SK-N-SH (cell line): ENCODE results near the gene CTDSPL2. TPM values are rescaled to one million over a fixed set of nuclear protein-coding genes. Genes with fewer than 3 reads are reported as not detected.

Experiments
- CTCF ChIA-PET: fragments of 300-600, 350-600 bp; formaldehyde crosslinking; extraction: SDS; loops from one replicate; lab custom pipeline; 2021; lab: Yijun Ruan, JAX
- POLR2A ChIA-PET: fragments of 350-600 bp; sonication (Branson Sonifier 250); formaldehyde crosslinking; extraction: SDS; loops from one replicate; lab custom pipeline; 2020; ENCODE audit warnings: antibody characterized with exemption, inconsistent platforms; lab: Yijun Ruan, JAX
- DNase-seq: peaks from one replicate; pipeline ENCODE4 v3.0.0; 2012
- H2AFZ ChIP-seq: fragments of 200-600 bp; sonication (generic); 2 replicates; pipeline ENCODE4 v1.8.1; 2016; ENCODE audit warnings: antibody characterized with exemption, mild to moderate bottlenecking, low read depth
- H3F3A ChIP-seq: fragments of 200-600 bp; sonication (generic); replicated peaks from 2 replicates; pipeline ENCODE3; 2016; ENCODE audit warnings: antibody characterized with exemption, mild to moderate bottlenecking; ENCODE audit not compliant: insufficient read depth
- H3K27ac ChIP-seq, 2 experiments: fragments of 200-500 bp in 1 of 2; fragments of 200-600 bp in 1 of 2; sonication (Bioruptor generic) in 1 of 2; sonication (generic), shearing (Covaris generic) in 1 of 2; 2 replicates each; pipeline versions ENCODE4 v1.5.1 to v1.6.1; 2014 to 2016; ENCODE audit warnings: low read depth in 2 of 2, inconsistent platforms in 1 of 2, low read length in 1 of 2, mild to moderate bottlenecking in 1 of 2, mixed read lengths in 1 of 2
- H3K27me3 ChIP-seq: fragments of 200-600 bp; sonication (generic), shearing (Covaris generic); 2 replicates; pipeline ENCODE4 v1.6.1; 2016; ENCODE audit warnings: mixed run types; ENCODE audit not compliant: insufficient read depth
- H3K36me3 ChIP-seq, 2 experiments: fragments of 200-500 bp in 1 of 2; fragments of 200-600 bp in 1 of 2; sonication (Bioruptor generic) in 1 of 2; sonication (generic) in 1 of 2; replicated peaks in 1 of 2; 2 replicates each; pipeline versions ENCODE3 to v1.5.1; 2014 to 2016; ENCODE audit warnings: low read length in 1 of 2, mild to moderate bottlenecking in 1 of 2; ENCODE audit not compliant: insufficient read depth in 2 of 2, control insufficient read depth in 1 of 2
- H3K4me1 ChIP-seq, 2 experiments: fragments of 200-500 bp in 1 of 2; fragments of 200-600 bp in 1 of 2; sonication (Bioruptor generic) in 1 of 2; sonication (generic), shearing (Covaris generic) in 1 of 2; 2 replicates each; pipeline versions ENCODE4 v1.5.1 to v1.6.1; 2014 to 2016; ENCODE audit warnings: low read depth in 1 of 2, low read length in 1 of 2, mixed run types in 1 of 2; ENCODE audit not compliant: insufficient read depth in 2 of 2, control insufficient read depth in 1 of 2
- H3K4me2 ChIP-seq: fragments of 200-600 bp; sonication (generic), shearing (Covaris generic); 2 replicates; pipeline ENCODE4 v1.6.1; 2017; ENCODE audit warnings: mixed run types
- H3K4me3 ChIP-seq, 2 experiments: fragments of 200-500 bp in 1 of 2; fragments of 200-600 bp in 1 of 2; sonication (Bioruptor generic) in 1 of 2; sonication (generic), shearing (Covaris generic) in 1 of 2; 2 replicates each; pipeline versions ENCODE4 v1.5.1 to v1.8.1; 2014 to 2016; ENCODE audit warnings: low read depth in 2 of 2, inconsistent platforms in 1 of 2, low read length in 1 of 2, mild to moderate bottlenecking in 1 of 2, mixed read lengths in 1 of 2, moderate library complexity in 1 of 2
- H3K79me2 ChIP-seq: fragments of 200-600 bp; sonication (generic); 2 replicates; pipeline ENCODE4 v1.8.1; 2017; ENCODE audit warnings: mild to moderate bottlenecking; ENCODE audit not compliant: insufficient read depth
- H3K9ac ChIP-seq: fragments of 200-600 bp; sonication (generic); 2 replicates; pipeline ENCODE4 v1.6.1; 2017; ENCODE audit warnings: mixed run types
- H3K9me2 ChIP-seq: fragments of 200-600 bp; sonication (generic); 2 replicates; pipeline ENCODE4 v1.6.1; 2017; ENCODE audit warnings: mixed run types
- H3K9me3 ChIP-seq: fragments of 200-600 bp; sonication (generic); 2 replicates; pipeline ENCODE4 v1.6.1; 2017; ENCODE audit warnings: mixed run types, mild to moderate bottlenecking, moderate library complexity
- H4K20me1 ChIP-seq: fragments of 200-600 bp; sonication (generic); 2 replicates; pipeline ENCODE4 v1.6.1; 2017; ENCODE audit warnings: mild to moderate bottlenecking, mixed run types; ENCODE audit not compliant: insufficient read depth
- EP300 ChIP-seq, 2 experiments: IDR thresholded peaks; 2 replicates each; pipeline versions ENCODE4 v1.4.0 to v1.6.1; 2012; ENCODE audit warnings: borderline replicate concordance in 1 of 2, low read depth in 1 of 2, low read length in 1 of 2
- FOSL2 ChIP-seq: IDR thresholded peaks from 2 replicates; pipeline ENCODE4 v1.4.0; 2012; ENCODE audit warnings: low read depth, mild to moderate bottlenecking, moderate library complexity, borderline replicate concordance
- FOXM1 ChIP-seq: IDR thresholded peaks from 2 replicates; pipeline ENCODE4 v1.4.0; 2012; ENCODE audit warnings: low read depth, mild to moderate bottlenecking
- IRF3 ChIP-seq: fragments of 150-350 bp; IDR thresholded peaks from 2 replicates; pipeline ENCODE4 v1.6.1; 2016; ENCODE audit warnings: mild to moderate bottlenecking, low read depth, low read length
- JUND ChIP-seq: IDR thresholded peaks from 2 replicates; pipeline ENCODE4 v1.4.0; 2012
- MEF2A ChIP-seq: IDR thresholded peaks from 2 replicates; pipeline ENCODE4 v1.4.0; 2012; ENCODE audit warnings: low read depth, borderline replicate concordance
- NRF1 ChIP-seq: IDR thresholded peaks from 2 replicates; pipeline ENCODE4 v1.6.1; 2012; ENCODE audit warnings: low read depth, mild to moderate bottlenecking, low read length
- PBX3 ChIP-seq: IDR thresholded peaks from 2 replicates; pipeline ENCODE4; 2012
- REST ChIP-seq: IDR thresholded peaks from 2 replicates; pipeline ENCODE4 v1.6.1; 2012; ENCODE audit warnings: mild to moderate bottlenecking, low read depth, low read length, moderate library complexity
- TCF12 ChIP-seq: IDR thresholded peaks from 2 replicates; pipeline ENCODE4 v1.4.0; 2012
- USF1 ChIP-seq: IDR thresholded peaks from 2 replicates; pipeline ENCODE4 v1.4.0; 2012; ENCODE audit warnings: low read depth, borderline replicate concordance
- USF2 ChIP-seq: fragments of 150-350 bp; IDR thresholded peaks from 2 replicates; pipeline ENCODE4 v1.6.1; 2017; ENCODE audit warnings: antibody characterized with exemption, low read length, low read depth, borderline replicate concordance
- YY1 ChIP-seq: IDR thresholded peaks from 2 replicates; pipeline ENCODE4 v1.4.0; 2012; ENCODE audit warnings: low read depth, mild to moderate bottlenecking
- WGBS: methylation state at CpG from one replicate; pipeline ENCODE4 v1.1.6; 2017; ENCODE audit warnings: low lambda C conversion rate; 5-methylcytosine and 5-hydroxymethylcytosine counted together
- polyA plus RNA-seq, 3 experiments: library from polyadenylated mRNA; depleted of rRNA; stranded (reverse); fragments of >200 nt; gene quantifications; 2 replicates each; pipeline ENCODE4 v1.2.3, GENCODE V29; 2012

CTDSPL2 gene
- polyA plus RNA-seq, 1 of the 3 experiments (the other 2 are of a cell fraction), result 9.0 TPM

GRCh38 chr15:44458429-44458828, 31.0 kb downstream of the CTDSPL2 start:
- H3K9me2 ChIP-seq, result no peaks in the 10 kb centered on the region
- H4K20me1 ChIP-seq, result peaks cover 26% of the 10 kb centered on the region; the same call in 1 of the 2 replicates
- WGBS, result 94% methylated on average over 4 of the region's 4 CpGs
- no peak overlapping the region for H3K27ac ChIP-seq
- H2AFZ ChIP-seq, result no peak overlapping the region
- POLR2A ChIA-PET, result no interaction called here
- CTCF ChIA-PET, result no interaction called here
- H3K4me2 ChIP-seq, result no peak overlapping the region
- H3K4me3 ChIP-seq, result no peak overlapping the region
- no peak for DNase-seq
- H3K36me3 ChIP-seq, result peaks cover 11 to 29% of the 10 kb centered on the region in 2 experiments
- no peaks in the 10 kb centered on the region for H3K9me3 ChIP-seq
- H3K9ac ChIP-seq, result no peak overlapping the region
- H3K79me2 ChIP-seq, result peaks cover 97% of the 10 kb centered on the region
- H3F3A ChIP-seq, result peaks cover 4% of the 10 kb centered on the region
- no peaks in the 10 kb centered on the region for H3K4me1 ChIP-seq
- TF ChIP-seq MEF2A (no peak), FOXM1 (no peak), TCF12 (no peak), IRF3 (no peak), REST (no peak), FOSL2 (no peak), USF1 (no peak), EP300 (IDR thresholded peaks at IDR 0.05; ENCODE audit: borderline replicate concordance in 1 of 2, low read depth in 1 of 2, low read length in 1 of 2) (no peak), YY1 (no peak)
- H3K27me3 ChIP-seq, result no peaks in the 10 kb centered on the region

- Histone ChIP-seq H3K9ac (peak overlapping the region; percentile 13; the same call in 1 of the 2 replicates), H3K36me3 (peaks cover 3 to 29% of the 10 kb centered on the region in 2 experiments), H3K9me2 (no peaks in the 10 kb centered on the region), H3F3A (peaks cover 11% of the 10 kb centered on the region), H3K4me3 (no peak overlapping the region), H4K20me1 (no peaks in the 10 kb centered on the region; the same call in 1 of the 2 replicates), H3K27ac (peak overlapping the region; percentile 9 to 58; a peak in 3 of 4 replicates), H3K9me3 (no peaks in the 10 kb centered on the region), H3K27me3 (no peaks in the 10 kb centered on the region), H3K4me1 (no peaks in the 10 kb centered on the region), H2AFZ (no peak overlapping the region), H3K79me2 (peaks cover 98% of the 10 kb centered on the region), H3K4me2 (no peak overlapping the region; the same call in 1 of the 2 replicates)
- ChIA-PET POLR2A (no interaction called here), CTCF (interaction anchor here (0.7 to 1.3 kb wide), 3 partner anchors 12 to 124 kb away, joined by 3 to 4 read pairs (median 3); no protein-coding TSS in a partner anchor)
- WGBS, result 53% methylated on average over 3 of the region's 3 CpGs
- DNase-seq, result peak; percentile 20
- TF ChIP-seq USF2 (no peak), JUND (0 out of 2 replicates have a peak, but pooled peaks have one; percentile 4), PBX3 (peak; percentile 74), TCF12 (peak; percentile 54; the same call in 1 of the 2 replicates), NRF1 (no peak), IRF3 (no peak)
Observed at GRCh38 chr15:44468709-44469385, 41.4 kb downstream of the CTDSPL2 start.
